Measurements from ENCODE around the gene NTMT1. TPM values are rescaled to one million over a fixed set of nuclear protein-coding genes. Genes with fewer than 3 reads are reported as not detected.

The NTMT1 gene
- total RNA-seq, 1 donor from 2014 or later = 62.6 TPM

DNA sequence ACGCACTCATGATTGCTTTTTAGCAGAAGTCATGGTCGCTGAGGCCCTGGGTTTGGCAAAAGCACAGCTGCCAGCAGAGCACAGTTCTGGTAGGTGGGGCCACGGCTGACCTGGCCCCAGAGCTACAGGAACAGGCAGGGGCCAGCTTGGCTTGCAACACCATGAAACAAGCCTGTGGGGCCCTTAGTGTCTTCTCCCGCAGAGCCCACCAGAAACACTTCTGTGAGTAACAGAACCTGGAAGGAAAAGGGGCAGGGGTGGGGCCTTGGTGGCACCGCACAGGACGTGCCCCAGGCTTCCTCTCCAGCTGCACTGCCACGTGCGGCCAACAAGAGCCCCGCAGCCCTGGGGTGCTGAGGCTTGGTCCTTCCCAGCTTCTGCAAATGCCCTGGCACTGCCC lies 11.1 kb downstream of the NTMT1 start:
- peak; percentile 15 for DNase-seq
- Mint-ChIP-seq H3K27ac (ENCODE audit: unreplicated experiment) (no peak overlapping the region), H3K9me3 (ENCODE audit: unreplicated experiment) (peaks cover 10% of the 10 kb centered on the region), H3K36me3 (ENCODE audit: unreplicated experiment) (no peaks in the 10 kb centered on the region), H3K27me3 (ENCODE audit: unreplicated experiment) (peaks cover 20% of the 10 kb centered on the region), H3K4me3 (ENCODE audit: unreplicated experiment) (no peak overlapping the region), H3K4me1 (ENCODE audit: low read depth, unreplicated experiment) (peaks cover 6% of the 10 kb centered on the region)
- TF ChIP-seq, protein P1, sequence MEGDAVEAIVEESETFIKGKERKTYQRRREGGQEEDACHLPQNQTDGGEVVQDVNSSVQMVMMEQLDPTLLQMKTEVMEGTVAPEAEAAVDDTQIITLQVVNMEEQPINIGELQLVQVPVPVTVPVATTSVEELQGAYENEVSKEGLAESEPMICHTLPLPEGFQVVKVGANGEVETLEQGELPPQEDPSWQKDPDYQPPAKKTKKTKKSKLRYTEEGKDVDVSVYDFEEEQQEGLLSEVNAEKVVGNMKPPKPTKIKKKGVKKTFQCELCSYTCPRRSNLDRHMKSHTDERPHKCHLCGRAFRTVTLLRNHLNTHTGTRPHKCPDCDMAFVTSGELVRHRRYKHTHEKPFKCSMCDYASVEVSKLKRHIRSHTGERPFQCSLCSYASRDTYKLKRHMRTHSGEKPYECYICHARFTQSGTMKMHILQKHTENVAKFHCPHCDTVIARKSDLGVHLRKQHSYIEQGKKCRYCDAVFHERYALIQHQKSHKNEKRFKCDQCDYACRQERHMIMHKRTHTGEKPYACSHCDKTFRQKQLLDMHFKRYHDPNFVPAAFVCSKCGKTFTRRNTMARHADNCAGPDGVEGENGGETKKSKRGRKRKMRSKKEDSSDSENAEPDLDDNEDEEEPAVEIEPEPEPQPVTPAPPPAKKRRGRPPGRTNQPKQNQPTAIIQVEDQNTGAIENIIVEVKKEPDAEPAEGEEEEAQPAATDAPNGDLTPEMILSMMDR (IDR thresholded peaks at IDR 0.05; ENCODE audit: partially characterized antibody, unreplicated experiment) = no peak

DNA sequence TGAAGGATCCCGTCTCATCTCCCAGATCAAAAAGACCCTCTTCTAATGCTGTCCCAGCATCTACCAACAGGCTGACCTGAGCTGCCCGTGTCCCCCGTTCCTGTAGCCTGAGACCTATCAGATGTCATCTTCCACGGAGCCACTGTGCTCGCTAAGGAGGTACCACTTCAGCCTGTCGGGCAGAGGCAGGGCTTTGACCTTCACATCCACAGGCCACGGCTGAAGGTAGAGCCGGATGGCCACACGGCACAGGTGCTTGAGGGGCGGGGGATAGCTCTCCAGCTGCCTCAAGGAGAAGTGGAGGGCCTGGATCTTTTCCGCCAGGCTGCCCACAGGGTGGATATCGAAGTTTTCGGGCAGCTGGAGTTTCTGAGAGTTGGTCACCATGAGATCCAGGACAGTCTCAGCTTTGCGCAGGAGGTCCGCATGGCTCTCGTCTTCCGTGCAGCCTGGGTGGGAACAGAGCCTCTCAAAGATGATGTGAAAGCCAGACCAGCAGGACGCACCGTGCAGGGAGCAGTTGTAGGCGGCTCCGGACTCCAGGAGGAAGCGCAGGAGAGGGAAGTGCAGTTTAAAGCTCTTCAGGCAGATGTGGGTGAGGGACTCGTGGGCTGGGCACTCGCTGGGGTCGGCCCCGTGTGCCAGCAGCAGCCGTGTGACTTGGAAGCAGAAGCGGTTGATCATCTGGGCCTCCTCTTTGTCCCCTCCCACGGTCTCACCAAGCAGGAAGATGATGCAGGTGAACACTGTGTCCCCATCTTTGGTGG lies 11.9 kb downstream of the NTMT1 start:
- Mint-ChIP-seq H3K9me3 (ENCODE audit: unreplicated experiment) (peaks cover 10% of the 10 kb centered on the region), H3K27ac (ENCODE audit: unreplicated experiment) (no peak overlapping the region), H3K4me3 (ENCODE audit: unreplicated experiment) (no peak overlapping the region), H3K36me3 (ENCODE audit: unreplicated experiment) (no peaks in the 10 kb centered on the region), H3K4me1 (ENCODE audit: low read depth, unreplicated experiment) (peaks cover 4% of the 10 kb centered on the region), H3K27me3 (ENCODE audit: unreplicated experiment) (peaks cover 19% of the 10 kb centered on the region)
- DNase-seq = peak; percentile 10
- TF ChIP-seq, protein P1 (IDR thresholded peaks at IDR 0.05; ENCODE audit: partially characterized antibody, unreplicated experiment) = no peak

DNA sequence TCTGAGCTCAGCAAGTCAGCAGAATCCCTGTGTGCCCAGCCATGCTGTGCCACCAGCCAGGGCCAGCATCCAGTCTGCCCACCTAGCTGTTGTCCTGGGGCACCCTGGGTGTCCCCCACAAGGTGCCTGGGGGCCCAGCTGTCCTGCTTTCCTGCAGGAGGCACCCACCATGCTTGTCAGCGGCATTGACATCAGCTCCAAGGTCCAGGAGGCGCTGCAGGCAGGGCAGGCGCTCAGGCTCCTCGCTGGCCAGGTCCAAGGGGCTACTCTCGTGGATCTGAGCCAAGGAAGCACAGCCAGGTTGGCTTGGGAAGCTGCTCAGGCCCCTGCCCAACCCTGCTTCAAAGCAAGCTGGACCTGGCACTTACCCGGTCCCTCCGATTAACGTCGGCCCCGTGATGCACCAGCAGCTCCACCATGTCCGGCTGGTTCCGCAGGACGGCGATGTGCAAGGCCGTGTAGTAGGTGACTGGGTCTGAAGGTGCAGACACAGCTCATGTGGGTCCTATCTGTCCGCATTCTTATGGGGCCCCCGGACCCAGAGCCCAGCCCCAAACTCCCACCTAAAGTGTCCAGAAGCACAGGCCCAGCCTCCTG lies 13.2 kb downstream of the NTMT1 start:
- Mint-ChIP-seq H3K4me3 (ENCODE audit: unreplicated experiment) (no peak overlapping the region), H3K4me1 (ENCODE audit: low read depth, unreplicated experiment) (peaks cover 4% of the 10 kb centered on the region), H3K27ac (ENCODE audit: unreplicated experiment) (no peak overlapping the region), H3K27me3 (ENCODE audit: unreplicated experiment) (peaks cover 18% of the 10 kb centered on the region), H3K36me3 (ENCODE audit: unreplicated experiment) (no peaks in the 10 kb centered on the region), H3K9me3 (ENCODE audit: unreplicated experiment) (peaks cover 10% of the 10 kb centered on the region)
- TF ChIP-seq, protein P1 (IDR thresholded peaks at IDR 0.05; ENCODE audit: partially characterized antibody, unreplicated experiment) = no peak
- DNase-seq = no peak

DNA sequence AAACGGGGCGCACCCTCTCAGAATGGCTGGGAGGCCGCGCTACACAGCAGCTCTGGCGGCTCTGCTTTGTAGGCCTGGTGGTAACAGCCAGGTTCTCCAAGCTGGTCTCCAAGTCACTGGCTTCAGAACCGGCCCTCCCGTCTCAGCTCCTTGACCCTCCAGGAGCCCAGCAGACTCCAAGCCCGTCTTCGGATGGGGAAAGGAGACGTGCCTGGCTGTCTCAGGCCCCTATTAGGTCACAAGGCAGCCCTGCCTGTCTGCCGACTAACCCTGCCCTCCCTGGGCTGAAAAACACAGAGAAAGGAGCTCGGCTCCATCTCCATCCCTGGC lies 13.8 kb downstream of the NTMT1 start:
- peaks cover 17% of the 10 kb centered on the region for H3K27me3 Mint-ChIP-seq (ENCODE audit: unreplicated experiment)
- no peaks in the 10 kb centered on the region for H3K36me3 Mint-ChIP-seq (ENCODE audit: unreplicated experiment)

More for the DNA sequence above, 13.8 kb downstream of the NTMT1 start:
- peaks cover 10% of the 10 kb centered on the region for H3K9me3 Mint-ChIP-seq (ENCODE audit: unreplicated experiment)
- no peak overlapping the region for H3K27ac Mint-ChIP-seq (ENCODE audit: unreplicated experiment)
- H3K4me1 Mint-ChIP-seq (ENCODE audit: low read depth, unreplicated experiment) = peaks cover 4% of the 10 kb centered on the region
- peak overlapping the region; percentile 38 for H3K4me3 Mint-ChIP-seq (ENCODE audit: unreplicated experiment)
- TF ChIP-seq, protein P1 (IDR thresholded peaks at IDR 0.05; ENCODE audit: partially characterized antibody, unreplicated experiment) = no peak
- no peak for DNase-seq
